Measurements from ENCODE around the gene TTC28. TPM values are rescaled to one million over a fixed set of nuclear protein-coding genes. Genes with fewer than 3 reads are reported as not detected.

Gene TTC28
- total RNA-seq, 3 donors from 2014 or later = 0.66 to 0.90 (median 0.71) TPM

GRCh38 chr22:27941143-27941542 lies 738.5 kb downstream of the TTC28 start:
- Mint-ChIP-seq H3K36me3 (ENCODE audit: insufficient read depth) (peaks cover 13% of the 10 kb centered on the region), H3K4me3 (no peak overlapping the region), H3K9me3 (no peaks in the 10 kb centered on the region), H3K27me3 (ENCODE audit: low read depth) (no peaks in the 10 kb centered on the region), H3K4me1 (ENCODE audit: low read depth) (no peaks in the 10 kb centered on the region)
- ATAC-seq = no peak
- no peak for DNase-seq

GRCh38 chr22:27937453-27937852 lies 742.2 kb downstream of the TTC28 start:
- Mint-ChIP-seq H3K36me3 (ENCODE audit: insufficient read depth) (peaks cover 16% of the 10 kb centered on the region), H3K27me3 (ENCODE audit: low read depth) (no peaks in the 10 kb centered on the region), H3K4me3 (no peak overlapping the region), H3K4me1 (ENCODE audit: low read depth) (no peaks in the 10 kb centered on the region), H3K9me3 (no peaks in the 10 kb centered on the region)
- DNase-seq = no peak
- no peak for ATAC-seq

GRCh38 chr22:27935897-27936296 lies 743.7 kb downstream of the TTC28 start:
- Mint-ChIP-seq H3K9me3 (no peaks in the 10 kb centered on the region), H3K4me3 (no peak overlapping the region), H3K27me3 (ENCODE audit: low read depth) (no peaks in the 10 kb centered on the region), H3K36me3 (ENCODE audit: insufficient read depth) (peaks cover 8% of the 10 kb centered on the region), H3K4me1 (ENCODE audit: low read depth) (no peaks in the 10 kb centered on the region)
- DNase-seq (no peak), ATAC-seq (no peak)

- peaks cover 1% of the 10 kb centered on the region for H3K4me1 Mint-ChIP-seq (ENCODE audit: low read depth)
Measured at GRCh38 chr22:27934069-27934468, 745.6 kb downstream of the TTC28 start.

GRCh38 chr22:27933186-27933983 lies 746.3 kb downstream of the TTC28 start:
- peaks cover 8% of the 10 kb centered on the region for H3K36me3 Mint-ChIP-seq (ENCODE audit: insufficient read depth)
- H3K4me3 Mint-ChIP-seq = no peak overlapping the region
- H3K4me1 Mint-ChIP-seq (ENCODE audit: low read depth) = peaks cover 1% of the 10 kb centered on the region

More at GRCh38 chr22:27934069-27934468, 745.6 kb downstream of the TTC28 start:
- Mint-ChIP-seq H3K27me3 (ENCODE audit: low read depth) (no peaks in the 10 kb centered on the region), H3K9me3 (no peaks in the 10 kb centered on the region), H3K36me3 (ENCODE audit: insufficient read depth) (peaks cover 8% of the 10 kb centered on the region), H3K4me3 (no peak overlapping the region)
- ATAC-seq = no peak
- DNase-seq = no peak

GRCh38 chr22:27930331-27931060 lies 749.1 kb downstream of the TTC28 start:
- Mint-ChIP-seq H3K36me3 (ENCODE audit: insufficient read depth) (peaks cover 6% of the 10 kb centered on the region), H3K4me3 (no peak overlapping the region), H3K27me3 (ENCODE audit: low read depth) (no peaks in the 10 kb centered on the region), H3K4me1 (ENCODE audit: low read depth) (peaks cover 10% of the 10 kb centered on the region), H3K9me3 (no peaks in the 10 kb centered on the region)
- DNase-seq (no peak), ATAC-seq (no peak)

More at GRCh38 chr22:27933186-27933983, 746.3 kb downstream of the TTC28 start:
- no peak for ATAC-seq
- Mint-ChIP-seq H3K27me3 (ENCODE audit: low read depth) (no peaks in the 10 kb centered on the region), H3K9me3 (no peaks in the 10 kb centered on the region)
- no peak for DNase-seq

Other genes starting within 250 kb of the TTC28 start
- 1 to 10 TPM; 6.0 to 9.1 (median 6.5) TPM for gene CHEK2, start 62.0 kb upstream of the TTC28 start, total RNA-seq
- gene HSCB, start 62.2 kb upstream of the TTC28 start, total RNA-seq = 10 to 100 TPM; 15.0 to 17.2 (median 15.0) TPM
- 10 to 100 TPM; 27.2 to 31.2 (median 28.5) TPM for gene CCDC117, start 92.9 kb upstream of the TTC28 start, total RNA-seq
- gene XBP1, start 120.7 kb upstream of the TTC28 start, total RNA-seq = 100 to 1,000 TPM in 2 of 3 donors, 10 to 100 TPM in 1; 79.7 to 118 (median 105) TPM
- gene ZNRF3, start 203.7 kb upstream of the TTC28 start, total RNA-seq = 1 to 10 TPM; 3.3 to 4.9 (median 3.8) TPM

All from activated T-cell treated with anti-CD3 and anti-CD28 coated beads, Interleukin-2, amount 50 U/mL, for 4 hours (primary cell).